ENCODE data around the gene TPI1.
A peak's percentile ranks its signal among the peaks of the same experiment; 100 is the strongest.

Gene TPI1

DNA sequence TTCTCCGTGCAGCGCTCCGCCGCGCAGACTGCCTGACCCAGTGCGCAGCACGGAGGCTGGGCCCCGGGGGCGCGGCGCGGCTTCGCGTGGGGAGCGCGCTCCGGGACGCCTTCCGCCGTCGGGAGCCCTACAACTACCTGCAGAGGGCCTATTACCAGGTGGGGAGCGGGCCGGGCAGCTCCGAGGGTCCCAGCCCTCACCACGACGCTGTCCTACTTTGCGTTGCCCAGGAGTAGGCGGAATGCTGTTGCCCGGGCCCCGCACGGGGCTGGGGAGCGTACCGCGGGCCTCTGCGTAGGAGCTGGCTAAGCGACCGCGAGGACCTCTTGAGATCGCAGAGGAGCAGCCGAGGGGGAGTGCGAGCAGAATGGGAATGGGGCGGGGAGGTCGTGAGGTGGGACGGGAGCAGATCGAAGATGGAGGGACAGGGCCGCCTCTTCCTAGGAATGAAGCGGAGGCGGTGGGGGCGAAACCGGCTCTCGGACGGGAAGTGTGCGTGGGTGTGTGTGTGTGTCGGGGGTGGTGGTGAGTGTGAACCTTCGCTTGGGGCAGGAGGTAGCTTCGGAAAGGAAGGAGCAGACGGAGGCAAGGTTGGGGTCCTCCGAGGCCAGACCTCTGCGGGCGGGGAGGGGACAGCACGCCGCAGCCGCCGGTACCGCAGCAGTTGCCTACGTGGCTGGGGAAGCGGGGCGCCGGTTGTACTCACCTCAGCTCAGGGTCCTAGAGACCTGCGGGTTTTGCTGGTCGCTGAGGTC is 38.4 kb upstream of the TPI1 start:
- peak in 5 of 6 experiments; percentile 26 to 74 (median 46) for DNase-seq

DNA sequence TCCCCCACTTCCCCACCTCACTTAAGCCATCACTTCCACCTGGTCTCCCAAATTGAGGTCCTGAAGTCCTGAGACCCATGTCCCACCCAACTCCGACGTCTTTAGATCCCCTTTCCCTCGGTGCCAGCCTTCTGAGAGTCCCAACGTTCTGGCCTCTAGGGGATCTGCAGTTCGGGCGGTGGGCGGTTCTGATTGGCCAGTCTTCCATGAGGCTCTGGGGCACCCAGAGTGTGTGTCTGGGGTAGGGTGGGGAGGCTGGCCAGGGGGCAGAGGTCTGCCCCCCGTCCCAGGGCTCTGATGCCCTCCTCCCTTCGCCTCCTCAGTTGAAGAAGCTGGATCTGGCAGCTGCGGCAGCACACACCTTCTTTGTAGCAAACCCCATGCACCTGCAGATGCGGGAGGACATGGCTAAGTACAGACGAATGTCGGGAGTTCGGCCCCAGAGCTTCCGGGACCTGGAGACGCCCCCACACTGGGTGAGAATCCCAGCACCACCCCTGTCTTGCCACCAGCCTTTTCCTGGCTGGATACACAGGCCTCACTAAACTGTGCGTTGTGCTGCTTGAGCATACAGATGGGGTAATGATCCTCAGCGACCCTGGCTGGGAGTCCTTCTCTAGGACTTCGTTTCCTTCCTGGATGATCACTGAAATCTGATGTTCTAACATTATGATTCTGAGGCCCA is 37.7 kb upstream of the TPI1 start:
- no peak for DNase-seq

GRCh38 chr12:6830286-6830890 is 36.9 kb upstream of the TPI1 start:
- DNase-seq: no peak

DNA sequence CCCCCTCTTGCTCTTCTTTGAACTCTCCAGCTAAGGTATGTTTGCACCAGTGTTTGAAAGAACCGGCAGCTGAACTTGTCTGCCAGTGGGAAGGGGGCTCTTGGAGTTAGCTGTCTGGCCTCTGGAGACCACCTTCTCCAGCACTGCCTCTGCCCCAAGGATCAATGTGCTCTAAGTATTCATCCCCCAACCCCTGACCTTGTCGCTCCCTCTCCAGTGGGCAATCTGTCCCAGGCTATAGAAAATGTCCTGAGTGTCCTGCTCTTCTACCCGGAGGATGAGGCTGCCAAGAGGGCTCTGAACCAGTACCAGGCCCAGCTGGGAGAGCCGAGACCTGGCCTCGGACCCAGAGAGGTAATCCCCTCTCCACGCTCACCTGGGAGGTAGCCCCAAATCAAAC is 36.3 kb upstream of the TPI1 start:
- no peak for DNase-seq

- DNase-seq: no peak
Observed at GRCh38 chr12:6831450-6831995, 35.8 kb upstream of the TPI1 start.

DNA sequence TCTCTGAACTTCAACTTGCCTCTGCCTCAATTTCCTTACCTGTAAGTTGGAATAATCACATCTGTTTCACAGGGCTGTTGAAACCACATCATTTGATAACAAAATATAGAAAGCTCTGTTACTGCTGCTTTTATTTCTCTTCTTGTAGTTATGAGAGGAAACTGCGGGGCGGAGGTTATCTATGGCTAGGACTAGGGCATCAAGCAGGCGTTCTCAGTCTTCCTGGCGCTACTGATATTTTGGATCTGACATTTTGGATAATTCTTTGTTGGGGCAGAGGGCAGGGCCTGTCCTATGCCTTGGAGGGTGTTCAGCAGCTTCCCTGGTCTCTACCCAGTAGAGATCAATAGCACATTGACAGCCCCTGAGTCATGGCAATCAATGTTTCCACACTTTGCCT is 35.2 kb upstream of the TPI1 start:
- DNase-seq: no peak

- DNase-seq: no peak
Observed at GRCh38 chr12:6833189-6833890, 34.0 kb upstream of the TPI1 start.

GRCh38 chr12:6834254-6834653 is 33.1 kb upstream of the TPI1 start:
- no peak for DNase-seq

DNA sequence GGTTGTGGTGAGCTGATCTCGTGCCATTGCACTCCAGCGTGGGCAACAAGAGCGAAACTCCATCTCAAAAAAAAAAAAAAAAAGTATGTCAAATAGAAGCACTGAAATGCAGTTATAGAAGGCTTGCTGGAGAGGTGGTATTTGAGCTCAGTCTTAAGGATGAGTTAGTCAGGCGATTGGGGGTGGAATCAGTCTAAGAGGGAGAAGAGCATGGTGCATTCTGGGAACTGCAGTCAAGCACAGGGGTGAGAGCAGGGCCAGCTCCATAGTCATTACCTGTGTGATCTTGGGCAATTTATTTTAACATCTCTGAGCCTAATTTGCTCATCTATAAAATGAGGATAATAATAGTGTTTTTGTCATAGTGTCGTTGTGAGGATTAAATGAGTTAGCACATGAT is 32.5 kb upstream of the TPI1 start:
- DNase-seq: no peak

DNA sequence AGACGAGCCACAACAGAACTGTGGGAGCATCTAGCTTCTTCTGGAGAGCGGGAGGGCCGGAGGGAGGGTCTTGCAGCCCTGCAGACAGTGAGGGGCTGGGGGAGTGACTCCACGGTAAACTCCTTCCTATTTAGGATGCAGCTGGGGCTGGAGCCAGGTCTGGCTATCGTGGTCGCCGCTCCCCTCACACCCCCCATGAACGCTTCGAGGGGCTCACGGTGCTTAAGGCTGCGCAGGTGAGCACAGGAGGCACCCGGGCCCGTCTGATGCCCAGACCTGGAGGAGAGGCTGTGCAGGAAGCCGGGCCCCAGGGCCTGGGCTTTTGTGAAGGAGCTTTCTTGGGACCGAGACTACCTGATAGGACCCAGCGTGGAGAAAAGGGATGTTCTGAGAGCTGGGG is 30.5 kb upstream of the TPI1 start:
- no peak for DNase-seq

GRCh38 chr12:6837370-6838060 is 29.8 kb upstream of the TPI1 start:
- no peak for DNase-seq

DNA sequence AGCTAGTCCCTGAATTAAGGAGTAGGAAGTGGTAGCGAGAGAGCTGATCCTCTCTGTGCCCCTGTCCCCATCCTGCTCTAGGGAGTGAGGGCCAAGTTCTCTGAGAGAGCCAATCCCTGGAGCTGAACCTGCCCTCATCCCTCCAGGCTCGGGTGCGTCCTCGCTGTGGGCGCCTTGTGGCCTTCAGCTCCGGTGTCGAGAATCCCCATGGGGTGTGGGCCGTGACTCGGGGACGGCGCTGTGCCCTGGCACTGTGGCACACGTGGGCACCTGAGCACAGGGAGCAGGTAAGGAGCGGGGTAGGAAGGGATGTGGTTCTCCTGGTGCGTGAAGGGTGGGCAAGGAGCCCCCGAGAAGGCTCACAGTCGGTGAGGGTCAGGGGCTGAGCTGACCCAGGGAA is 28.5 kb upstream of the TPI1 start:
- no peak for DNase-seq

DNA sequence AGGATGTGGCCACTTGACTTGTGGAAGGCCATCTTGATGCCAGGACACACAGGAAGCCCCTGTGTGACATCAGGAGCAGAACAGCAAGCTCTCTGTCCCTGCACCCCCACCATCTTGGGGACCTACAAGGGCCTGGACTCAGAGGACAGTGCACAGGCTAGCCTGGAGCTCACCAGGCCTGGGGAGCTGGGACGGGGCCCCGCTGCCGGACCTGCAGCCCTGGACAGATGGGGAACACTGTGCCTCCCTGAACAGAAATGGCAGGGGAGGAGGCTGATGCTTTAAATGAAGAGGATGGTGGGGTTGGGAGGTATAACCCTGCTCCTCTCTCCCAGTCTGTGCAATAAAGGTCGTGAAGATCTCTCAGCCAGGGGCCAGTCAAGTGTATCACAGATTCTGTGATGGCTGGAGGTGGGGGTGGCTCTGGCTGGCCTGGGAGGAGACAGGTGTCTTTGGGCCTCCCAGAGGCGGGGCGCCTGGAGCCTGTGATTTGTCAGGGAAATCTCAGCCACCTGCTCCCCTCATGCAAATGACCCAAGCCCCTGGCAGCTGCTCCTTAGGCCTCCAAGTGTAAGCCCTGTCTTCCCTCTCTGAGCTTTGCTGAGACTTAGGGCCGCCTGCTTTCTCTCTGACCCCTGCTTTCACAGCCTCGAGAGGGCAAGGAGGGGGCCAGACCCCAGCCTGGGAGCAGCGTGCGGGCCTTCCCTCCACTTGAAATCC is 27.7 kb upstream of the TPI1 start:
- DNase-seq: no peak

DNA sequence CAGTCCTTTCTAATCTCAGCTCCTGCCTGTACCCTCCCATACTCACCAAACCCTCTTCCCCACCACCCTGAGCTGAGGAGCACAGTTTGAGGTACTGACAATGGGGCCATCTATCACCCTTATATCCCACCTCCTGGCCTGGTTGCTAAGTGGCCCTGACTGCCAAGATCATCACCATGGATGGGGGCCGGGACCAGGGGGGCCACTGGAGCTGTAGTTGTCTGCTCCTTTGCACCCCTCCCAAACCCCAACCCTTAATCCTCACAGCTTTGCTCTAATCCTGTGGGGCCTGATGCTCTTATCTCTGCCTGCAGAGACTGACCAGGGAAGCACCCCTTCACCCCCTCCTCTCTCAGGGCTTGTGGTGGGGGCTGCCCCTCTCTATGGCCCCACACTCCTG is 27.0 kb upstream of the TPI1 start:
- DNase-seq: no peak

DNA sequence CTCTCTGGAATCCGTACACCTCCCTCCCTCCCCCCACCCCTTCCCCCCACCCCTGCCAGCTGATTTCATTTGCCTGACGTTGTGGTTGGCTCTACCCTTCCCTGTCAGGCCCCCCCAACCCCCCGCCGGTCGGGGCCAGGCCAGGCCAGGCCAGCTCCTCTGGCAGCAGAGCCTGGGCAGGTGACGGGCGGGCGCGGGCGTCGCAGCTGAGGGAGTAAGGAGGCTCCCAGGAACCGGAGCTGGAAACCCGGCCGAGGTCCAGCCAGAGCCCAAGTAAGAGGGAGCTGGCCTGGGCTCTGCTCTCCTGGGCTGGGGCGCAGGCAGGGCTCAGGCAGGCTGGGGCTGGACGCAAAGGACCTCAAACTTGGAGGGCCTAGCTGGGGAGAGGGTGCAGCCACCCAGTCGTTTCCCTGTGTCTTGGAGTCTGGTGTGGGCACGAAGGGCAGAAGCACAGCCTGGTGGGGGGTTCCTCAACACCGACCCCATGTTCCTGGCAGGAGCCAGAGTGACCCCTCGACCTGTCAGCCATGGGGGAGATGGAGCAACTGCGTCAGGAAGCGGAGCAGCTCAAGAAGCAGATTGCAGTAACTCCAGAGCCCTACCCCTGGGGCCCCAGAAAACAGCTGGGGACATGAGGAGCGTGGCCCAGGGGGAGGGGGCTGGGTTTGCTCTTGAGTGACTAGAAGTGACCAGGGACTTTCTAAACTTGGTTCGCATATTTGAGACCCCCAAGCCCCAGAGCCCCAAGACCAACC is 26.4 kb upstream of the TPI1 start, which contains the start of gene GNB3:
GNB3 (plus strand) TSS at position 165 of the 755 bp plus-strand sequence; CDS start at position 528, 363 bp downstream.
- no peak for DNase-seq

GRCh38 chr12:6842075-6842474 is 25.3 kb upstream of the TPI1 start:
- DNase-seq: no peak

DNA sequence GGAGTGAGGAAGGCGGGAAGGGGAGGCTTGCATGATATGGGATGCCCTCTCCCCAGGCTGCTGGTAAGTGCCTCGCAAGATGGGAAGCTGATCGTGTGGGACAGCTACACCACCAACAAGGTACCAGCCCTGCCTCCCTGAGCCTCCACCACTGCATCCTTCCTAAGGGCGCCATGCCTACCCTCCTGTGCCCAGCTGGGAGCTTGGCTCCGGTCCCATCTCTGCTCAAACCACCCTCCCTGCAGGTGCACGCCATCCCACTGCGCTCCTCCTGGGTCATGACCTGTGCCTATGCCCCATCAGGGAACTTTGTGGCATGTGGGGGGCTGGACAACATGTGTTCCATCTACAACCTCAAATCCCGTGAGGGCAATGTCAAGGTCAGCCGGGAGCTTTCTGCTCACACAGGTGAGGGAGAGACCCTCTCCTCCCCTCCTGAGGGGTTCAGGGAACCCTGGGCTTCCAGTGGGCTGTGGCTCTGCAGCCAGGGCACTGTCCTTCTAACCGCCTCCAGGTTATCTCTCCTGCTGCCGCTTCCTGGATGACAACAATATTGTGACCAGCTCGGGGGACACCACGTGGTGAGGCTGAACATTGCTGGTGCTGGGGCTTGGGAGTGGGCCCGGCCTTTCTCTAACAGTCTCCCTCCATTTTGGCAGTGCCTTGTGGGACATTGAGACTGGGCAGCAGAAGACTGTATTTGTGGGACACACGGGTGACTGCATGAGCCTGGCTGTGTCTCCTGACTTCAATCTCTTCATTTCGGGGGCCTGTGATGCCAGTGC is 24.0 kb upstream of the TPI1 start:
- no peak for DNase-seq

- no peak for DNase-seq
Observed at GRCh38 chr12:6845395-6845794, 21.9 kb upstream of the TPI1 start.

- no peak for DNase-seq
Observed at GRCh38 chr12:6846316-6846869, 20.9 kb upstream of the TPI1 start.

GRCh38 chr12:6847676-6848075 is 19.7 kb upstream of the TPI1 start:
- no peak for DNase-seq
